ENCODE measurements around the gene TCF3.

TCF3 gene

GRCh38 chr19:1615156-1615765, 37.2 kb downstream of the TCF3 start:
- no peak overlapping the region for H3K4me3 ChIP-seq (replicated peaks; ENCODE audit: low read depth, low read length)
- DNase-seq (ENCODE audit: extremely low read depth, low read depth), result no peak
- no peak for TF ChIP-seq CTCF (IDR thresholded peaks at IDR 0.05; ENCODE audit: low read depth, low read length, missing control alignments)

GRCh38 chr19:1613808-1614570, 38.4 kb downstream of the TCF3 start:
- no peak overlapping the region for H3K4me3 ChIP-seq (replicated peaks; ENCODE audit: low read depth, low read length)
- no peak for TF ChIP-seq CTCF (IDR thresholded peaks at IDR 0.05; ENCODE audit: low read depth, low read length, missing control alignments)
- no peak for DNase-seq (ENCODE audit: extremely low read depth, low read depth)

GRCh38 chr19:1613146-1613545, 39.3 kb downstream of the TCF3 start:
- TF ChIP-seq CTCF (IDR thresholded peaks at IDR 0.05; ENCODE audit: low read depth, low read length, missing control alignments), result no peak

GRCh38 chr19:1612114-1613086, 40.0 kb downstream of the TCF3 start:
- H3K4me3 ChIP-seq (replicated peaks; ENCODE audit: low read depth, low read length), result no peak overlapping the region
- no peak for TF ChIP-seq CTCF (IDR thresholded peaks at IDR 0.05; ENCODE audit: low read depth, low read length, missing control alignments)
- DNase-seq (ENCODE audit: extremely low read depth, low read depth), result no peak

More at GRCh38 chr19:1613146-1613545, 39.3 kb downstream of the TCF3 start:
- no peak overlapping the region for H3K4me3 ChIP-seq (replicated peaks; ENCODE audit: low read depth, low read length)
- no peak for DNase-seq (ENCODE audit: extremely low read depth, low read depth)

- no peak for TF ChIP-seq CTCF (IDR thresholded peaks at IDR 0.05; ENCODE audit: low read depth, low read length, missing control alignments)
- DNase-seq (ENCODE audit: extremely low read depth, low read depth), result no peak
- no peak overlapping the region for H3K4me3 ChIP-seq (replicated peaks; ENCODE audit: low read depth, low read length)
Measured at GRCh38 chr19:1611353-1611752, 41.1 kb downstream of the TCF3 start.

GRCh38 chr19:1610579-1610978, 41.8 kb downstream of the TCF3 start:
- no peak for TF ChIP-seq CTCF (IDR thresholded peaks at IDR 0.05; ENCODE audit: low read depth, low read length, missing control alignments)
- no peak for DNase-seq (ENCODE audit: extremely low read depth, low read depth)
- H3K4me3 ChIP-seq (replicated peaks; ENCODE audit: low read depth, low read length), result no peak overlapping the region

Data from HFF-Myc (cell line).